IPS DF 4.7 (cell line): ENCODE results near the gene STK38L.

Source experiments
- DNase-seq: peaks from one replicate; pipeline ENCODE4 v3.0.0-alpha.2; 2013; ENCODE audit warnings: low spot score; ENCODE audit errors: extremely low read depth

The STK38L gene

GRCh38 chr12:27243804-27244688 is at the start of gene STK38L:
TSS of gene STK38L (plus strand) at chr12:27244286. CDS start at chr12:27297721, 53,435 bp downstream.
- peak; percentile 84 for DNase-seq

GRCh38 chr12:27194644-27195043 is 49.4 kb upstream of the STK38L start:
- DNase-seq = no peak

- no peak for DNase-seq
These were observed 46.0 kb upstream of the STK38L start for GRCh38 chr12:27198036-27198435.

GRCh38 chr12:27199638-27200300 is 44.3 kb upstream of the STK38L start:
- no peak for DNase-seq

GRCh38 chr12:27201169-27201568 is 42.9 kb upstream of the STK38L start:
- DNase-seq = no peak

GRCh38 chr12:27206801-27207502 is 37.1 kb upstream of the STK38L start:
- DNase-seq = no peak

GRCh38 chr12:27207615-27208413 is 36.3 kb upstream of the STK38L start:
- no peak for DNase-seq

- no peak for DNase-seq
These were observed 35.7 kb upstream of the STK38L start for GRCh38 chr12:27208414-27208750.

GRCh38 chr12:27209257-27209910 is 34.7 kb upstream of the STK38L start:
- DNase-seq = no peak

GRCh38 chr12:27210187-27210586 is 33.9 kb upstream of the STK38L start:
- no peak for DNase-seq

- no peak for DNase-seq
These were observed 31.2 kb upstream of the STK38L start for GRCh38 chr12:27212861-27213260.

- no peak for DNase-seq
These were observed 30.8 kb upstream of the STK38L start for GRCh38 chr12:27213304-27213703.

GRCh38 chr12:27213830-27214787 is 30.0 kb upstream of the STK38L start:
- no peak for DNase-seq

GRCh38 chr12:27217590-27217989 is 26.5 kb upstream of the STK38L start:
- no peak for DNase-seq

GRCh38 chr12:27219693-27220054 is 24.4 kb upstream of the STK38L start:
- DNase-seq = no peak

GRCh38 chr12:27220055-27220987 is 23.8 kb upstream of the STK38L start:
- no peak for DNase-seq

GRCh38 chr12:27220988-27221345 is 23.1 kb upstream of the STK38L start:
- no peak for DNase-seq

GRCh38 chr12:27221625-27222387 is 22.3 kb upstream of the STK38L start:
- DNase-seq = no peak
